Measurements from ENCODE around the gene SESTD1. TPM values are rescaled to one million over a fixed set of nuclear protein-coding genes. Genes with fewer than 3 reads are reported as not detected.

SESTD1 gene
- total RNA-seq, 1 experiment from 2014 or later: 26.6 TPM

- Histone ChIP-seq H3K79me2 (ENCODE audit: insufficient read depth, low read length) (no peaks in the 10 kb centered on the region), H3K27me3 (ENCODE audit: insufficient read depth, low read length) (no peaks in the 10 kb centered on the region), H3K4me2 (ENCODE audit: low read length) (no peak overlapping the region), H4K20me1 (ENCODE audit: insufficient read depth) (no peaks in the 10 kb centered on the region), H3K4me3 (replicated peaks in 1 of 2; ENCODE audit: low read depth in 1 of 2, low read length in 2 of 2) (no peak overlapping the region), H3K9ac (ENCODE audit: low read length) (no peak overlapping the region), H3K9me2 (ENCODE audit: insufficient read depth) (no peaks in the 10 kb centered on the region), H2AFZ (ENCODE audit: low read depth, low read length, poor library complexity, severe bottlenecking) (no peak overlapping the region), H3K9me3 (ENCODE audit: control insufficient read depth in 1 of 2, insufficient read depth in 1 of 2, low read depth in 1 of 2, low read length in 2 of 2) (no peaks in the 10 kb centered on the region), H3K36me3 (ENCODE audit: control insufficient read depth in 1 of 2, insufficient read depth in 2 of 2, low read length in 2 of 2) (no peaks in the 10 kb centered on the region), H3K4me1 (ENCODE audit: control insufficient read depth in 1 of 2, insufficient read depth in 2 of 2, low read length in 2 of 2) (no peaks in the 10 kb centered on the region), H3K27ac (ENCODE audit: low read depth, low read length) (no peak overlapping the region)
- BruUV-seq (replicated peaks): no TSS peak
- intact Hi-C loops (cut with micrococcal nuclease): no loop called here
- ATAC-seq: no peak
- POLR2A ChIA-PET: no interaction called here
- TF ChIP-seq CTCF (IDR thresholded peaks at IDR 0.05 in 2 of 3, conservative IDR thresholded peaks at IDR 0.05 in 1 of 3; ENCODE audit: borderline replicate concordance in 1 of 3, insufficient read depth in 1 of 3, low read depth in 2 of 3, low read length in 2 of 3) (no peak), EGR1 (IDR thresholded peaks at IDR 0.05; ENCODE audit: low read depth) (no peak), TCF7L2 (IDR thresholded peaks at IDR 0.05; ENCODE audit: borderline replicate concordance, extremely low read depth, insufficient read depth, insufficient read length) (no peak), ELF1 (IDR thresholded peaks at IDR 0.05; ENCODE audit: borderline replicate concordance, low read depth) (no peak), ZNF274 (IDR thresholded peaks at IDR 0.05; ENCODE audit: low read depth, low read length) (no peak), EZH2phosphoT487 (IDR thresholded peaks at IDR 0.05; ENCODE audit: borderline replicate concordance) (no peak)
- no peak for DNase-seq (ENCODE audit: low read depth, low spot score)
- RAD21 ChIA-PET (ENCODE audit: low non-redundant PET in 1 of 2, low total read pairs in 2 of 2, uncharacterized antibody in 2 of 2, unreplicated experiment in 2 of 2): no interaction called here
- CTCF ChIA-PET: no interaction called here
Measured at GRCh38 chr2:179137200-179137759, 127.4 kb downstream of the SESTD1 start.

GRCh38 chr2:179133016-179133415, 131.6 kb downstream of the SESTD1 start:
- H3K36me3 ChIP-seq (ENCODE audit: control insufficient read depth in 1 of 2, insufficient read depth in 2 of 2, low read length in 2 of 2): no peaks in the 10 kb centered on the region
- H3K4me3 ChIP-seq (replicated peaks in 1 of 2; ENCODE audit: low read depth in 1 of 2, low read length in 2 of 2): no peak overlapping the region
- DNase-seq (ENCODE audit: low read depth, low spot score) (no peak), ATAC-seq (no peak)
- H3K4me1 ChIP-seq (ENCODE audit: control insufficient read depth in 1 of 2, insufficient read depth in 2 of 2, low read length in 2 of 2): no peaks in the 10 kb centered on the region
- no peaks in the 10 kb centered on the region for H3K9me2 ChIP-seq (ENCODE audit: insufficient read depth)
- no peaks in the 10 kb centered on the region for H4K20me1 ChIP-seq (ENCODE audit: insufficient read depth)
- ChIA-PET POLR2A (no interaction called here), CTCF (no interaction called here), RAD21 (ENCODE audit: low non-redundant PET in 1 of 2, low total read pairs in 2 of 2, uncharacterized antibody in 2 of 2, unreplicated experiment in 2 of 2) (no interaction called here)
- H3K27ac ChIP-seq (ENCODE audit: low read depth, low read length): no peak overlapping the region
- H2AFZ ChIP-seq (ENCODE audit: low read depth, low read length, poor library complexity, severe bottlenecking): no peak overlapping the region
- no peaks in the 10 kb centered on the region for H3K79me2 ChIP-seq (ENCODE audit: insufficient read depth, low read length)
- H3K4me2 ChIP-seq (ENCODE audit: low read length): no peak overlapping the region
- BruUV-seq (replicated peaks): no TSS peak
- no peaks in the 10 kb centered on the region for H3K27me3 ChIP-seq (ENCODE audit: insufficient read depth, low read length)
- no peaks in the 10 kb centered on the region for H3K9me3 ChIP-seq (ENCODE audit: control insufficient read depth in 1 of 2, insufficient read depth in 1 of 2, low read depth in 1 of 2, low read length in 2 of 2)
- no peak overlapping the region for H3K9ac ChIP-seq (ENCODE audit: low read length)
- intact Hi-C loops (cut with micrococcal nuclease): no loop called here
- TF ChIP-seq JUND (IDR thresholded peaks at IDR 0.05) (no peak), MAX (IDR thresholded peaks at IDR 0.05) (no peak), ZNF274 (IDR thresholded peaks at IDR 0.05; ENCODE audit: low read depth, low read length) (no peak), POLR2A (IDR thresholded peaks at IDR 0.05; ENCODE audit: borderline replicate concordance, extremely low read depth, insufficient read depth, insufficient read length) (no peak), POLR2AphosphoS5 (IDR thresholded peaks at IDR 0.05; ENCODE audit: low read depth, low read length) (no peak), CTCF (IDR thresholded peaks at IDR 0.05 in 2 of 3, conservative IDR thresholded peaks at IDR 0.05 in 1 of 3; ENCODE audit: borderline replicate concordance in 1 of 3, insufficient read depth in 1 of 3, low read depth in 2 of 3, low read length in 2 of 3) (no peak), SP1 (IDR thresholded peaks at IDR 0.05; ENCODE audit: low read depth) (no peak), SRF (IDR thresholded peaks at IDR 0.05; ENCODE audit: low read depth) (no peak), EGR1 (IDR thresholded peaks at IDR 0.05; ENCODE audit: low read depth) (no peak)

All from HCT116 (cell line).